DMS 273 (cell line): ENCODE measurements around the gene NPAS2.

ENCODE experiments used
- DNase-seq: peaks from one replicate; lab custom pipeline; 2025; ENCODE audit not compliant: unreplicated experiment; lab: John Stamatoyannopoulos, UW

NPAS2 gene

GRCh38 chr2:100852999-100853908 lies 33.3 kb downstream of the NPAS2 start:
- DNase-seq: no peak

DNA sequence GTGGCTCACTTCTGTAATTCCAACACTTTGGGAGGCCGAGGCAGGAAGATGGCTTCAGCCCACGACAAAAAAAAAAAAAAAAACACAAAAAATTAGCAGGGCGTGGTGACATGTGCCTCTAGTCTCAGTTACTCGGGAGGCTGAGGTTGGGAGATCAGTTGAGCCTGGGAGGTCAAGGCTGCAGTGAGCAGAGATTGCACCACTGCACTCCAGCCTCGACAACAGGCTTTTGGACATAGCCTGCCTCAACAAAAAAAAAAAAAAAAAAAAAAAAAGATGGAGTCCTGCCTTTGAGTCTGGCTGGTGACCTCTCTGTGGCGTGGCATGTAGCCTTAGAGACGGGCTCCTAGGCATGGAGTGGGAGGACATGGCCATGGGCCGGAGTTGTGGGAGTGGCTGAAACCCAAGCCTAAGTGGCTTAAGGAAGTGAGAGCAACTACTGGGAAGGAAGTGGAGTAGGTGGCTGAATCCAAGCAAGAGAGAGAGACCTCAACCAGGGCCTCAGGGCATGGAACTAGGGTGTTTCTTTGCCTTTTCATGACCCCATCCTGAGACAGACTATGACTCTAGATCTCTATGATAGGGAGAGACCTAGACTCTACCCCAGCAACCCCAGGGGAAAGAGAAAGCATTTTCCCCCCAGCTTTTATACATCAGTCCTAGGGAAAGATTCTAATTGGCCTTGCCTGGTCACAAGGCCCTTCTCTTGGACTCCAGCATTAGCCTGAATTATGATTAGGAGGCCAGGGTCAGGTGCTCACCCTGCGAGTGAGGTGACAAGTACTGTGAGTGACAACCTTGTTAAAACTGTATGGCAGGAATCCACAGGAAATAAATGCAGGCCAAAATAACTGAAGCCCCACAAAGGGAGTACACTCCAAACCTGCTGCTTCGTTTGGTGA lies 34.2 kb downstream of the NPAS2 start:
- DNase-seq: no peak

DNA sequence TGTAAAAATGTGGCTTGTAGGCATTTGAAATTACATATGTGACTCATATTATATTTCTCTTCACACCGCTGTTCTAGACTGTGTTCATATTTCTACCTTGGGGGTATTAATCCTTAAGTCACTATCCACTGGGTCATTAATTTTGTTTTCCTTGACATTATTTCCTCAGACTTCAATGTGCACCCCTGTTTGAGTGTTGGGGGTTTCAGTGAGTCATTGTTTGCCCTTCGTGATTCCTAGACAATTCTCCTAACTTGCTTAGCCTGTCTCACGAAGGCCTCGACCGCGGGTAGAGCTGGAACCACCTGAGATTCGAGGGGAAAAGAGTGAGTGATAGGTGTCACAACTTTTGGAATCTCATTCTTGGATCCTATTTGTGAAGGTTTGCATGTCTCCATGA lies 35.1 kb downstream of the NPAS2 start:
- DNase-seq: no peak

DNA sequence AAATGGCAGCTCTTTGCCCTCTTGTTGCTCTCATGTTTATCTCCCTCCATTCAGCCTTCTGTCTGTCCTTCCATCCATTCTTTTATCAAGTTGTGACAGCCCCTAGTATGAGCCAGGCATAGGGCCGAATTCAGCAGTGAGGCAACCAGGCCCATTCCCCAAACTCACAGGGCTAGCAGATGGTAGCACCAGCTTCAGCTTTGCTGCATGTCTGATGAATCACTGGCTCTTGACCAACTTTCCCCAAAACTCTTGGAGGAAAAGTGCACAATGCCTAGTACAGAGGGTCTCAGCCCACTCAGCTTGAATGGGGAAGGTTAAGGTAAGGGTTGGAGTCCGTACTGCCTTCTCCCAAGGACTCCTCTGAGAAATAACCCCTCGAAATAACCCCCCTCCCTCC lies 35.7 kb downstream of the NPAS2 start:
- no peak for DNase-seq

DNA sequence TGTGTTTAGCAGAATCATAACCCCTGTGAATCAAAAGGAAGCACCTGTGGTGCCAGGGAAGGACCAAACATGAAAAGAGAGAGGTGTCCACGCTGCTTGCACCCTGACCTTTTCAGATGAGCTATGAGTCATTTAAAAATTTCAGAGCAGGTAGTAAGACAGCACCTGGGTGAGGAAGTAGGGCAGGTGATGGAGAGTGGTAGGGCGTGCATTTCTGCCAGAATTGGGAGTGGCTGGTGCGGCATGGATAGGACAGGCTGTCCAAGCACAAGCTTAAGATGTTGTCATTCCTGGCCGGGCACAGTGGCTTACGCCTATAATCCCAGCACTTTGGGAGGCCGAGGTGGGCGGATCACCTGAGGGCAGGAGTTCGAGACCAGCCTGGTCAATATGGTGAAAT lies 36.8 kb downstream of the NPAS2 start:
- DNase-seq: no peak

DNA sequence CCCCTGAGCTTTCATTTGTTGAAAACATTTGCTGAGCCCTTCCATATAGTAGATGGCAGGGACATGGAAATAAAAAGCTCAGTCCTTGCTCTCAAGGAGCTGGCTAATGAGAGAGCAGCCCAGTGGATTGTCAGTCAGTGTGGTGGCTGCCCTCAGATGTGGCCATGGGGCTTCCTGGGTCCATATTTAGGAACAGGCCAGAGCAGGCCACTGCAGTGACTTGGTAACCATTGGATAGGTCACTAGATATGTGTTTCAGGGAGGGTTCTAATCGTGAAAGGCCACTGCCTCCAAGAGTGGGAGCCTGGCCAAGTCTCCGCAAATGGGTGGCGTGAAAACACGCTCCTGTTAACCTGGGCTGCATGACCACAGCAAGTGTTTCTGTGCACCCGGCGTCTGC lies 37.4 kb downstream of the NPAS2 start:
- DNase-seq: no peak

DNA sequence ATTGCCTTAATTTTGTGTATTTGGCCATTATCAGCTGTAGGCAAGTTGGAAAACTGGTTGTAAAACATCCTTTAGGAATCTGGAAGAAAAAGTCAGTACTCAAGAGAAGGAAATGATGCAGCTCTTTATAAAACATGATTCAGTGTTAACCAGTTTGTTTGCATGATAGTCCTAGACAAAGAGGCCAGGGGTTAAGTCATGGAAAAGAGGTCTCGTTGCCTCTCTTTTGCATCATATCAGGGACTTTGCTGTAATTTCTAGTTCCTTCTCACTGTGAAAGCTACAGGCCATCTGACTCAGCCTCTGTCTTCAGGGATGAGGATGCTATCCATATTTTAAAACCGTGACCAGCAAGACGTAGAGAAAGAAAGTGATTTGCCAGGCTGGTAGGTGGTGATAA lies 38.0 kb downstream of the NPAS2 start:
- no peak for DNase-seq

GRCh38 chr2:100859902-100860301 lies 40.0 kb downstream of the NPAS2 start:
- no peak for DNase-seq

DNA sequence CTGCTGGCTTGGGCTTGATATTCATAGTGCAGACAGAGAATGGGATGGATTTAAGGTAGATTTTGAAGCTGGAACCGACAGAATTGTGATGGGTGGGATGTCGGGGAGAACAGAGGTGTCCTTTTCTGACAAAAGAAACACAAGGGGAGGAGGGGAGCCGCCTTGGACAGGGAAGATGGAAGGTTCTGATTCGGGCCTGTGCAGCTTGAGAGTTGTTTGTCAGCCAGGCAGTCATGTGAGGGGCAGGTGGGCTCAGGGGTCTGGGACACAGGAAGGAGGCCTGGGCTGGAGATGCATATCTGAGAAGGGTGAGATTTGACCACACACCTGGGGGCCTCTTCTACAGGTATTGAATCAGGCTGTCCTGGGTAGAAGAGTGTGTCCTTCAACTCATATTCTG lies 41.4 kb downstream of the NPAS2 start:
- no peak for DNase-seq

- no peak for DNase-seq
Observed at GRCh38 chr2:100862081-100862480, 42.1 kb downstream of the NPAS2 start.

DNA sequence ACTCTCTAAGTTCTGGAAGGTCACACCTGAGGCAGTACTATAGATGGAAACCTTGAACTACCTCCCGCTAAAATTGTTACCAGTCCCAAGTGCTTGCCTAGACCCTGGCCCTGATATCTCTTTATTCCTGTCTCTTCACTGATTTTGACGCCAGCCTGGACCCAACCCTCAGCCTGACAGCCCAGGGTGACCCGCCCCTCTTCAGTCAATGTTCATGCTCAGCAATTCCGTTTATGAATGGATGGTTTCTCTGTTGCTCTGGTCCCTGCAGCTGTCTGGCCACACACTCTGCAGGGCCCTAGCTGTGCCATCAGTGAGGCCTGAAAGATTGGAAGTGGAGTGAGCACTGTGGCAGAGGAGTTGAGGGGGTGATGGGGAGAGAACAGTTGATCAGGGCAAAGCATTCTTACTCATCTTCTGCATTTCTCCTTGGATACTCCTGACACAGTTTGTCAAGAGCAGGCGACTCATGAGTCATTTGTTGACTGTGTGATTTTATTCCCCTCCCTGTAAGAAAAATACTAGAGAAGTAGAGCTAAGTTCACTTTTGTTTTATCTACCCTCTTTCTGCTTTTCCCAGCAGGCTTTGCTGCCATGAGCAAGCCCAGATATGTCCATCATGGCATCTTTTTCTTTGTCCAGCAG lies 46.0 kb downstream of the NPAS2 start:
- no peak for DNase-seq

DNA sequence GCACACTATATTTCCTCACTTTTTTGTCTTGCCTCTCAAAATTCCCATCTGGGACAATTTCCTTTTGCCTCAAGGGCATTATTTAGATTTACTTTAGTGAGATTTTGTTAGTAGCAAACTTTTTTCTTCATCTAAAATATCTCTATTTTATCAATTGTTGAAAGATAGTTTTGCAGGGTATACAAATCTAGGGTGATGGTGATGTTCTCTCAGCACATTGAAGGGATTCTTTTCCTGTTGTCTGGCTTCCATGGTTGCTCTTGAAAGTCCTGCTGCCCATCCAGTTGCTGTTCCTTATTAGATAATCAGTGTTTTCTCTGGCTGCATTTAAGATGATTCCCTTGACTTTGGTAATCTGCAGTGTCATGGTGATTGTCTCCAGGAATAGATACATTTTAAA lies 48.1 kb downstream of the NPAS2 start:
- no peak for DNase-seq

GRCh38 chr2:100869120-100869519 lies 49.2 kb downstream of the NPAS2 start:
- DNase-seq: no peak

GRCh38 chr2:100870652-100871531 lies 51.0 kb downstream of the NPAS2 start:
- DNase-seq: peak; percentile 25

- no peak for DNase-seq
Observed at GRCh38 chr2:100875516-100876230, 55.7 kb downstream of the NPAS2 start.

DNA sequence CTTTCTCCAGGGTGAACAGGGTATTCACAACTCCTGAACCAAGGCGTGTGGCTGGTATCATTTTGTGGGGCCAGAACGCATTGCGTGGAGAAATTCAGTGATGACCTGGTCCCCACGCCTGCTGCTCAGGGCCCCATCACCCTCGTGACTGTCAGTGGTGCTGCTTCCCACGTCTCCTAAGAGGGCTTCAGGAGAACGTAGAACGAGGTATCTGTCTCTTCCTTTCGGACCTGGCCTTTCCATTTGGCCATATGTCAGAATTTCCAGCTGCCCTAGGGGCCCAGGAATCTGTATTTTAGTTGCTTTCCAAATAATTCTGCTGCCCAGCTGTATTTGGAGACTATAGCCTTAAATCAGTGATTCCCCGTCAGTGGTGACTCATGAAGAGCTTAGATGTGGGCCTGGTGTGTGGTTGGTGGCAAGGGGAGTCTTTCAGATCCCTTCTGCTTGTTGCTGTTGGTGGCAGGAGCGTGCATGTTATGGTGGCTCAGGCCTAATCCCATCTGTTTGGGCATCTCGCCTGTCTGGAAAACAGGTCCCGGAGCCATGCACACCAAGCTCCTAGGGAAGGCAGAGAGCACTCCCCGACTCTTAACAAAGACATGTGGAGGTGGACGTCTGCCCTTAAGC lies 56.4 kb downstream of the NPAS2 start:
- DNase-seq: no peak

DNA sequence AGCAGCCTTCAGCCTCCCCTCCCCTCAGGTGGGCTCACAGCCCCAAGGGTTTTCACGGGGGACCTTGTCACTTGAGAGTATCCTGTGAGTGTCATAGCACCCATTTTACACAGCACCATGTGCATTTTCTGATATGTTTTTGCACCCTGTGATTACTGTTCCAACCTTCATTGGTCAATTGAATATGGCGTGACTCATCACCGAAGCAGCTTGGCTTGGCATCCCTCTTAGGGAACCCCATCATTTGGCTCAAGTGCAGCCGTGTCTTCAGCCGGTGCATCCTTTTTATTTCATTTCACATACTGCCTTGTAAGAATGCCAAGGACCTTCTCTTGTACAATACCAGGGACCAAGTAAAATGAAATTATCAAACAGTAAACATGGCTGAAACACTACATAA lies 57.6 kb downstream of the NPAS2 start:
- DNase-seq: no peak

DNA sequence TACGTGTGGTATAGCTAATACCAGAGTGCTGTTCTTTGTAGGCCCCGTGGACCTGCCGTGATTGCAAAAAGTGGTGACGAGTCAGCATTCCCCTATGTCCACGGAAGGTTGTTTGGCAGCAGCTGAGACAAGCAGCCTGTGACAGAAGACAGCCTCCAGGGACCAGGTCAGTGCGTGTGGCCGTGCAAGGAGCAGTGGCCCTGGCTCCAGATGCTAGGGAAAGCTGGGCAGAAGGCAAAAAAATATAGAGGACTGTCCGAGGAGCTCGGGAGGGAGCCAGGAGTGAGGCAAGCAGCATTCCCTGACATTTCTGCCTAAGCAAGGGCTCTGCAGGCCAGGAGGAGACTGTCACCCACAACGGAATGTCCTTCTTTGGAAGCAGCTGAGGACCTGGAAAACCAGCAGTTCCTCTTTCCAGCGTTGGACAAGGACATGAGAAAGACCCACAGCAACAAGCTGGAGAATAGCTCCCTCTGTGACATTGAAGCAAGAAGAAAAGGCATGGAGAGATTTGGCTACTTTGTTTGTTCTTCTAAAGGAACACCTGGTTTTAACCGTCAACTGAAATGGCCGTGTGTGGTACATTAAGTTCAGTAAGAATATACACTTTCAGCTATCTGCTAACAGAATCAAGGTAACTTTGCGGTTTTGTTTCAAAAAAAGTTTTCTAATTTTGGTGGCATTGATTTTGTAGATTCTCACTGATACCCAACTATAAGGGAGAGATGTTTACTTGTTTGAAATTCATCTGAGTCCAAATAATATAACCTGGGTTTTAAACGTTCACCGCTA lies 58.3 kb downstream of the NPAS2 start:
- no peak for DNase-seq

- no peak for DNase-seq
Observed at GRCh38 chr2:100879296-100879695, 59.4 kb downstream of the NPAS2 start.
